B cell (primary cell): ENCODE measurements around the gene SSRP1. TPM values are rescaled to one million over a fixed set of nuclear protein-coding genes. Genes with fewer than 3 reads are reported as not detected.

Source experiments
- ATAC-seq: fragments of 200-7000 bp; cut with Tn5 transposase; one replicate; pipeline ENCODE4 v1.10.0; 2021; ENCODE audit warnings: low read depth, mild to moderate bottlenecking, moderate number of reproducible peaks, moderate library complexity
- CTCF ChIA-PET: fragments of 350-600 bp; sonication (Branson Sonifier 250); formaldehyde crosslinking; loops from one replicate; lab custom pipeline; 2021; ENCODE audit warnings: antibody characterized with exemption, inconsistent platforms; lab: Charles Lee
- POLR2A ChIA-PET: fragments of 350-600 bp; sonication (Branson Sonifier 250); formaldehyde crosslinking; loops from one replicate; lab custom pipeline; 2021; ENCODE audit warnings: antibody characterized with exemption; lab: Charles Lee
- DNase-seq: peaks from one replicate; pipeline ENCODE4 v3.0.0; 2013
- H2AFZ ChIP-seq: 2 replicates; pipeline ENCODE4 v1.6.1; 2012; ENCODE audit warnings: mild to moderate bottlenecking, low read depth, low read length; ENCODE audit not compliant: insufficient read depth, poor library complexity, severe bottlenecking
- H3K27ac ChIP-seq, 2 donors: 1 replicate in 1 of 2; 2 replicates in 1 of 2; pipeline ENCODE4 v1.5.1; 2012 to 2013; ENCODE audit warnings: low read length in 2 of 2, mild to moderate bottlenecking in 2 of 2, moderate library complexity in 1 of 2
- H3K27me3 ChIP-seq, 4 experiments: fragments of 200-600 bp in 1 of 4; sonication (generic) in 1 of 4; replicated peaks in 1 of 4; 1 replicate in 2 of 4; 2 replicates in 2 of 4; pipeline versions ENCODE4 v1.6.1 to v1.7.0; 2013 to 2016; ENCODE audit warnings: low read length in 3 of 4, mild to moderate bottlenecking in 2 of 4, mixed read lengths in 1 of 4, moderate library complexity in 1 of 4; ENCODE audit not compliant: insufficient read depth in 4 of 4, control insufficient read depth in 3 of 4; ENCODE audit errors: control extremely low read depth in 1 of 4
- H3K36me3 ChIP-seq, 2 experiments: replicated peaks in 1 of 2; 1 replicate in 1 of 2; 2 replicates in 1 of 2; pipeline versions ENCODE4 v1.6.1 to v1.7.1; 2013; ENCODE audit warnings: low read length in 1 of 2; ENCODE audit not compliant: insufficient read depth in 2 of 2, control insufficient read depth in 1 of 2; ENCODE audit errors: control extremely low read depth in 1 of 2, extremely low read depth in 1 of 2
- H3K4me1 ChIP-seq, 2 donors: fragments of 200-600 bp in 1 of 2; sonication (generic) in 1 of 2; 1 replicate in 1 of 2; 2 replicates in 1 of 2; pipeline versions ENCODE4 v1.5.1 to v1.6.1; 2013 to 2017; ENCODE audit warnings: low read length in 2 of 2; ENCODE audit not compliant: control insufficient read depth in 2 of 2, insufficient read depth in 2 of 2
- H3K4me2 ChIP-seq: replicated peaks from 2 replicates; pipeline ENCODE3; 2012; ENCODE audit warnings: mild to moderate bottlenecking, low read depth, low read length; ENCODE audit not compliant: poor library complexity, severe bottlenecking
- H3K4me3 ChIP-seq, 5 experiments: fragments of 200-600 bp in 1 of 5; sonication (generic) in 1 of 5; 1 replicate in 3 of 5; 2 replicates in 2 of 5; pipeline versions ENCODE4 v1.5.1 to v1.7.0; 2011 to 2016; ENCODE audit warnings: low read length in 4 of 5, mild to moderate bottlenecking in 4 of 5, low read depth in 2 of 5, control low read depth in 1 of 5, moderate library complexity in 1 of 5; ENCODE audit not compliant: insufficient read depth in 1 of 5; ENCODE audit errors: control extremely low read depth in 1 of 5, extremely low read depth in 1 of 5
- H3K79me2 ChIP-seq: fragments of 200-600 bp; sonication (generic); one replicate; pipeline ENCODE4 v1.6.0; 2016; ENCODE audit warnings: low read length; ENCODE audit not compliant: control insufficient read depth, insufficient read depth
- H3K9ac ChIP-seq: fragments of 200-600 bp; sonication (generic); 2 replicates; pipeline ENCODE4 v1.6.1; 2017; ENCODE audit warnings: mild to moderate bottlenecking, low read length, moderate library complexity
- H3K9me3 ChIP-seq, 3 donors: one replicate each; pipeline versions ENCODE4 v1.6.1 to v1.7.1; 2013; ENCODE audit warnings: low read length in 2 of 3; ENCODE audit not compliant: control insufficient read depth in 2 of 3, insufficient read depth in 1 of 3; ENCODE audit errors: control extremely low read depth in 1 of 3
- H4K20me1 ChIP-seq: 2 replicates; pipeline ENCODE4 v1.6.0; 2012; ENCODE audit warnings: mild to moderate bottlenecking, low read length; ENCODE audit not compliant: insufficient read depth, control insufficient read depth, poor library complexity, severe bottlenecking
- H3K27ac Mint-ChIP-seq: one replicate; pipeline ENCODE4 v1.8.0; 2021; ENCODE audit warnings: mixed read lengths
- H3K27me3 Mint-ChIP-seq: one replicate; pipeline ENCODE4 v1.8.0; 2021; ENCODE audit warnings: mixed read lengths
- H3K4me1 Mint-ChIP-seq: one replicate; pipeline ENCODE4 v1.8.0; 2021; ENCODE audit warnings: mixed read lengths
- H3K4me3 Mint-ChIP-seq: one replicate; pipeline ENCODE4 v1.8.0; 2021; ENCODE audit warnings: mixed read lengths
- H3K9me3 Mint-ChIP-seq: one replicate; pipeline ENCODE4 v1.8.0; 2022; ENCODE audit warnings: mixed read lengths; ENCODE audit not compliant: insufficient read depth
- EZH2 ChIP-seq: IDR thresholded peaks from 2 replicates; pipeline ENCODE4 v1.6.1; 2012; ENCODE audit warnings: borderline replicate concordance, low read depth, mild to moderate bottlenecking, moderate library complexity, low read length; ENCODE audit not compliant: insufficient read depth, poor library complexity, severe bottlenecking
- WGBS: methylation state at CpG from one replicate; pipeline ENCODE4 v1.1.5; 2013; ENCODE audit warnings: missing lambda C conversion rate; ENCODE audit not compliant: insufficient coverage; 5-methylcytosine and 5-hydroxymethylcytosine counted together
- intact Hi-C: fragments of 100-400 bp; cut with micrococcal nuclease; formaldehyde crosslinking; loops from one replicate; pipeline ENCODE4 v1.10.0; 2022
- polyA plus RNA-seq: library from polyadenylated mRNA; depleted of rRNA; stranded (reverse); fragments of >200 nt; gene quantifications from 2 replicates; pipeline ENCODE4 v1.2.3, GENCODE V29; 2012
- total RNA-seq, 2 donors: library from RNA; stranded (reverse); fragments of 120-200 nt in 1 of 2; gene quantifications; 1 replicate in 1 of 2; 2 replicates in 1 of 2; pipeline versions ENCODE4 v1.2.3 to v1.2.4, GENCODE V29; 2013 to 2022
- TF ChIP-seq, protein P1 (sequence below): fragments of 200-600 bp; IDR thresholded peaks from one replicate; pipeline ENCODE4 v1.8.0; 2022; ENCODE audit warnings: antibody characterized with exemption, mild to moderate bottlenecking

Gene SSRP1
- total and polyA plus RNA-seq, 2 donors (not counting 1 experiment from before 2014, with no cell fraction given) = 40.9 to 66.6 TPM

DNA sequence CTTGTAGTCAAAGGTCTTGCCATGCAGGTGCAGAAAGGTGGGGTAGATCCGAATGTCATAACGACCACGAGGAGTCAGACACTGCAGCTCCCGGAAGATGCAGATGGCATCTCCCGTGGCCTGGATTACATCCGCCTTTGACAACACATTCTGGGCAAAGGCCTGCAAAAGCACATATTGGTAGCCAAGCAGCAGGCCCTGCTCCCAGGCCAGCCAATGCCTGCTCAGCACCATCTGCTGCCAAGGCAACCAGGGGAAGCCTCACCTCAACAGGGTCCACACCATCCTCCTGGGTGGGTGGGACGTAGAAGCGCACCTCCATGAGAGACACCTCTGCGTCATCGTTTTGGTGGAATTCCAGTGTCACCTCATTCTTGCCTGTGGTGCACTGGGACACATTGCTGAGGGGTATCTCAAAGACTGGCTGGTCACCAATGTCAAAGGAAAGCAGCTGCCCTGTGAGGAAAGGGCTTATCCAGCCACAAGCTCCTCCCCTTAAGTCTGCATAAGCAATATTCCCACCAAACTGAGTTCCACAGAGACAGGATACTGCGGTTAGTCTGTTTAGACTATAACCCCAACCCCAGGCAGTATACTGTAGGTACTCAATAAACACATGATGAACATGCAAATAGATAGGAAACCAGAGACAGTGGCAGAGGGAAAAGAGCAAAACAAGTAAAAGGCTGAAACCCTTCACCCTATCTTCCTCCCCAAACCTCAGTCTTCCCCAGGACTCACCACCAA is 2.8 kb downstream of the SSRP1 start:
- WGBS = 96% methylated on average over 11 of the region's 11 CpGs
- DNase-seq = no peak
- ATAC-seq = no peak
- TF ChIP-seq EZH2 = no peak
- TF ChIP-seq, protein P1, sequence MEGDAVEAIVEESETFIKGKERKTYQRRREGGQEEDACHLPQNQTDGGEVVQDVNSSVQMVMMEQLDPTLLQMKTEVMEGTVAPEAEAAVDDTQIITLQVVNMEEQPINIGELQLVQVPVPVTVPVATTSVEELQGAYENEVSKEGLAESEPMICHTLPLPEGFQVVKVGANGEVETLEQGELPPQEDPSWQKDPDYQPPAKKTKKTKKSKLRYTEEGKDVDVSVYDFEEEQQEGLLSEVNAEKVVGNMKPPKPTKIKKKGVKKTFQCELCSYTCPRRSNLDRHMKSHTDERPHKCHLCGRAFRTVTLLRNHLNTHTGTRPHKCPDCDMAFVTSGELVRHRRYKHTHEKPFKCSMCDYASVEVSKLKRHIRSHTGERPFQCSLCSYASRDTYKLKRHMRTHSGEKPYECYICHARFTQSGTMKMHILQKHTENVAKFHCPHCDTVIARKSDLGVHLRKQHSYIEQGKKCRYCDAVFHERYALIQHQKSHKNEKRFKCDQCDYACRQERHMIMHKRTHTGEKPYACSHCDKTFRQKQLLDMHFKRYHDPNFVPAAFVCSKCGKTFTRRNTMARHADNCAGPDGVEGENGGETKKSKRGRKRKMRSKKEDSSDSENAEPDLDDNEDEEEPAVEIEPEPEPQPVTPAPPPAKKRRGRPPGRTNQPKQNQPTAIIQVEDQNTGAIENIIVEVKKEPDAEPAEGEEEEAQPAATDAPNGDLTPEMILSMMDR = no peak
- H3K9me3 Mint-ChIP-seq = no peaks in the 10 kb centered on the region
- Histone ChIP-seq H3K4me3 (no peak overlapping the region), H3K9ac (no peak overlapping the region), H3K27ac (peak overlapping the region in 1 of 2 donors; percentile 13), H4K20me1 (no peaks in the 10 kb centered on the region), H3K9me3 (no peaks in the 10 kb centered on the region), H3K27me3 (no peaks in the 10 kb centered on the region), H3K79me2 (peaks cover 31% of the 10 kb centered on the region), H3K4me2 (no peak overlapping the region), H2AFZ (no peak overlapping the region), H3K36me3 (peaks cover 0 to 60% of the 10 kb centered on the region in 2 experiments), H3K4me1 (peaks cover 17 to 23% of the 10 kb centered on the region in 2 donors)
- no peak overlapping the region for H3K4me3 Mint-ChIP-seq
- POLR2A ChIA-PET = interaction anchor here (3.8 kb wide), 1 partner anchor 8 kb away, joined by 41 read pairs; the partner anchor contains the start of gene TNKS1BP1
- peaks cover 32% of the 10 kb centered on the region for H3K4me1 Mint-ChIP-seq
- CTCF ChIA-PET = interaction anchor here (1.5 kb wide), 1 partner anchor 16 kb away, joined by 4 read pairs; no protein-coding TSS in a partner anchor
- peak overlapping the region; percentile 32 for H3K27ac Mint-ChIP-seq
- no peaks in the 10 kb centered on the region for H3K27me3 Mint-ChIP-seq
- intact Hi-C loops = no loop called here

DNA sequence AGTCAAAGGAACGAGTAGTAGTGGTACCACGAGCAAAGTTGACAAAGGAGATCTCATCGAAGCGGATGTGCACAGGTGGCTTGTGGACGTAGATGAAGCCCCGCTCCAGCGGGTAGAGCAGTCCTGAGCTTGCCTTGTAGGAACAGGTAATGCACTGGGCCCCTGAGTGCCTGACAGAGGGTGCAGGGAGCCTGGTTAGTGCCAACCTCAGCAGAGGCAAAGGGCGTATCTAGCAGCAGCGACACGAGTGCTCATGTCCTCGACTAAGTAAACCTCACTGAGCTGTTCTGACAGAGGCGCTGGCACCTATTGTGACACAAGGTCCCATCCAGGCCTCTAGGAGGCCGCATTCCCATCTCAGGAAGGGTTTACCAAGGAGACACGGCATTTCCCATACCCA is 4.0 kb downstream of the SSRP1 start:
- H3K27me3 Mint-ChIP-seq = no peaks in the 10 kb centered on the region
- Histone ChIP-seq H3K4me1 (peaks cover 17 to 23% of the 10 kb centered on the region in 2 donors), H3K27ac (no peak overlapping the region), H3K27me3 (no peaks in the 10 kb centered on the region), H3K36me3 (peaks cover 0 to 71% of the 10 kb centered on the region in 2 experiments), H3K4me2 (no peak overlapping the region), H3K9me3 (no peaks in the 10 kb centered on the region), H3K4me3 (no peak overlapping the region), H4K20me1 (no peaks in the 10 kb centered on the region), H3K9ac (no peak overlapping the region), H2AFZ (no peak overlapping the region), H3K79me2 (peaks cover 31% of the 10 kb centered on the region)
- H3K27ac Mint-ChIP-seq = no peak overlapping the region
- intact Hi-C loops = no loop called here
- WGBS = 95% methylated on average over 14 of the region's 14 CpGs
- H3K4me1 Mint-ChIP-seq = peaks cover 33% of the 10 kb centered on the region
- CTCF ChIA-PET = no interaction called here
- ATAC-seq = no peak
- POLR2A ChIA-PET = no interaction called here
- no peaks in the 10 kb centered on the region for H3K9me3 Mint-ChIP-seq
- TF ChIP-seq EZH2 = no peak
- TF ChIP-seq, protein P1 = no peak
- no peak for DNase-seq
- H3K4me3 Mint-ChIP-seq = no peak overlapping the region
